ENCODE results near the gene PPP1R2.

GRCh38 chr3:195591220-195591619, 48.1 kb upstream of the PPP1R2 start:
- TF ChIP-seq CTCF (IDR thresholded peaks at IDR 0.05) (no peak), POLR2A (IDR thresholded peaks at IDR 0.05) (no peak)

All from esophagus squamous epithelium (tissue), 4 donors.